ENCODE measurements around the gene NECAB2. TPM values are rescaled to one million over a fixed set of nuclear protein-coding genes. Genes with fewer than 3 reads are reported as not detected.

The NECAB2 gene
- total RNA-seq, 1 experiment from 2014 or later, result not detected

Other genes with a start within 250 kb of the NECAB2 start
- gene HSBP1, start 160.3 kb upstream of the NECAB2 start, total RNA-seq (2014; rRNA removed; shearing (Covaris generic)), result 53.5 and 54.3 TPM in 2 replicates
- gene MLYCD, start 69.1 kb upstream of the NECAB2 start, total RNA-seq (2014; rRNA removed; shearing (Covaris generic)), result 2.2 and 2.8 TPM in 2 replicates
- 1.7 and 6.4 TPM in 2 replicates for gene OSGIN1, start 15.0 kb upstream of the NECAB2 start, total RNA-seq (2014; rRNA removed; shearing (Covaris generic))
- not detected in 2 replicates for gene SLC38A8, start 74.6 kb downstream of the NECAB2 start, total RNA-seq (2014; rRNA removed; shearing (Covaris generic))
- 64.9 and 65.0 TPM in 2 replicates for gene MBTPS1, start 148.7 kb downstream of the NECAB2 start, total RNA-seq (2014; rRNA removed; shearing (Covaris generic))
- gene HSDL1, start 176.9 kb downstream of the NECAB2 start, total RNA-seq (2014; rRNA removed; shearing (Covaris generic)), result 29.0 and 36.4 TPM in 2 replicates
- gene DNAAF1, start 177.1 kb downstream of the NECAB2 start, total RNA-seq (2014; rRNA removed; shearing (Covaris generic)), result not detected in 2 replicates
- gene TAF1C, start 218.8 kb downstream of the NECAB2 start, total RNA-seq (2014; rRNA removed; shearing (Covaris generic)), result 16.8 and 20.5 TPM in 2 replicates
- gene ADAD2, start 222.9 kb downstream of the NECAB2 start, total RNA-seq (2014; rRNA removed; shearing (Covaris generic)), result not detected in 2 replicates